Measurements from ENCODE around the gene GLI2. TPM values are rescaled to one million over a fixed set of nuclear protein-coding genes. Genes with fewer than 3 reads are reported as not detected.

Gene GLI2
- total and polyA plus RNA-seq, 2 of the 13 experiments (the other 11 are each of a cell fraction or from before 2014, with no cell fraction given) = not detected

GRCh38 chr2:120738786-120739437 is 3.2 kb downstream of the GLI2 start:
- Histone ChIP-seq H3K27ac (ENCODE audit: extremely low read length, insufficient read depth, low read length) (no peak overlapping the region), H3K79me2 (ENCODE audit: insufficient read depth, low read length) (no peaks in the 10 kb centered on the region), H3K36me3 (replicated peaks in 1 of 2; ENCODE audit: control insufficient read depth in 1 of 2, insufficient read depth in 2 of 2, low read length in 2 of 2) (no peaks in the 10 kb centered on the region), H3K4me1 (ENCODE audit: insufficient read depth, low read length) (peaks cover 13% of the 10 kb centered on the region; the same call in 1 of the 2 replicates), H4K20me1 (ENCODE audit: insufficient read depth, low read length) (no peaks in the 10 kb centered on the region; the same call in 1 of the 2 replicates), H3K9me3 (ENCODE audit: low read length) (no peaks in the 10 kb centered on the region), H3K4me3 (replicated peaks in 1 of 3; ENCODE audit: insufficient read depth in 1 of 3, low read depth in 2 of 3, low read length in 3 of 3) (no peak overlapping the region), H3K27me3 (ENCODE audit: control insufficient read depth in 1 of 2, insufficient read depth in 2 of 2, low read length in 2 of 2) (peaks cover 21 to 97% of the 10 kb centered on the region in 2 experiments), H2AFZ (ENCODE audit: low read length) (no peak overlapping the region), H3K9ac (ENCODE audit: insufficient read depth, low read depth, low read length) (no peak overlapping the region), H3K4me2 (ENCODE audit: low read depth, low read length) (no peak overlapping the region)
- in situ Hi-C loops (cut with HindIII; ENCODE audit: extremely low pct_ligation_motif_present, low pct_unique_long_range_greater_than_20kb) = no loop called here
- BruUV-seq (replicated peaks) = no TSS peak
- ATAC-seq = no peak
- 7% methylated on average over 9 of the region's 10 CpGs for WGBS (ENCODE audit: low lambda C conversion rate)
- CTCF ChIA-PET (ENCODE audit: low intra/inter-chr PET ratio, low total read pairs) = no interaction called here
- intact Hi-C loops (cut with micrococcal nuclease; ENCODE audit: unreplicated experiment) = no loop called here
- POLR2A ChIA-PET = no interaction called here
- FAIRE-seq = no peak
- TF ChIP-seq EZH2 (conservative IDR thresholded peaks at IDR 0.05; ENCODE audit: low read depth, low read length) (0 out of 2 replicates have a peak, but pooled peaks have one; percentile 19), E2F5 (CRISPR knock-in tag; conservative IDR thresholded peaks at IDR 0.05) (no peak)
- DNase-seq (ENCODE audit: low spot score) = no peak

GRCh38 chr2:120739438-120740090 is 3.9 kb downstream of the GLI2 start:
- FAIRE-seq = no peak
- no peaks in the 10 kb centered on the region for H3K79me2 ChIP-seq (ENCODE audit: insufficient read depth, low read length)

More at GRCh38 chr2:120739438-120740090, 3.9 kb downstream of the GLI2 start:
- H3K36me3 ChIP-seq (replicated peaks in 1 of 2; ENCODE audit: control insufficient read depth in 1 of 2, insufficient read depth in 2 of 2, low read length in 2 of 2) = no peaks in the 10 kb centered on the region
- TF ChIP-seq ZMYM2 (CRISPR knock-in tag; IDR thresholded peaks at IDR 0.05) (no peak), POLR2AphosphoS5 (IDR thresholded peaks at IDR 0.05; ENCODE audit: low read depth, low read length) (no peak), POLR2AphosphoS2 (IDR thresholded peaks at IDR 0.05; ENCODE audit: low read depth, low read length) (no peak), EZH2 (conservative IDR thresholded peaks at IDR 0.05; ENCODE audit: low read depth, low read length) (peak; percentile 49; the same call in 1 of the 2 replicates), GABPA (IDR thresholded peaks at IDR 0.05; ENCODE audit: low read depth, low read length) (no peak), GABPA (CRISPR knock-in tag; IDR thresholded peaks at IDR 0.05; ENCODE audit: low read depth) (no peak)
- H3K9ac ChIP-seq (ENCODE audit: insufficient read depth, low read depth, low read length) = no peak overlapping the region
- H3K4me3 ChIP-seq (replicated peaks in 1 of 3; ENCODE audit: insufficient read depth in 1 of 3, low read depth in 2 of 3, low read length in 3 of 3) = no peak overlapping the region
- H3K4me2 ChIP-seq (ENCODE audit: low read depth, low read length) = no peak overlapping the region
- H3K27ac ChIP-seq (ENCODE audit: extremely low read length, insufficient read depth, low read length) = no peak overlapping the region
- H2AFZ ChIP-seq (ENCODE audit: low read length) = no peak overlapping the region
- DNase-seq (ENCODE audit: low spot score) (no peak), ATAC-seq (no peak)
- intact Hi-C loops (cut with micrococcal nuclease; ENCODE audit: unreplicated experiment) (no loop called here), in situ Hi-C loops (cut with HindIII; ENCODE audit: extremely low pct_ligation_motif_present, low pct_unique_long_range_greater_than_20kb) (no loop called here)
- no TSS peak for BruUV-seq (replicated peaks)
- peaks cover 13% of the 10 kb centered on the region; the same call in 1 of the 2 replicates for H3K4me1 ChIP-seq (ENCODE audit: insufficient read depth, low read length)
- POLR2A ChIA-PET = no interaction called here
- 3% methylated on average over 8 of the region's 8 CpGs for WGBS (ENCODE audit: low lambda C conversion rate)
- CTCF ChIA-PET (ENCODE audit: low intra/inter-chr PET ratio, low total read pairs) = interaction anchor here (0.6 kb wide), 1 partner anchor 318 kb away, joined by 3 read pairs; no protein-coding TSS in a partner anchor
- H3K27me3 ChIP-seq (ENCODE audit: control insufficient read depth in 1 of 2, insufficient read depth in 2 of 2, low read length in 2 of 2) = peaks cover 21 to 98% of the 10 kb centered on the region in 2 experiments
- no peaks in the 10 kb centered on the region for H3K9me3 ChIP-seq (ENCODE audit: low read length)
- no peaks in the 10 kb centered on the region; the same call in 1 of the 2 replicates for H4K20me1 ChIP-seq (ENCODE audit: insufficient read depth, low read length)
